ENCODE results near the gene SSU72.
"Not testable (repeated sequence)": the region's sequence is repeated elsewhere in the genome, so short reads cannot be mapped to it uniquely, and the experiment has no call there.

The SSU72 gene

DNA sequence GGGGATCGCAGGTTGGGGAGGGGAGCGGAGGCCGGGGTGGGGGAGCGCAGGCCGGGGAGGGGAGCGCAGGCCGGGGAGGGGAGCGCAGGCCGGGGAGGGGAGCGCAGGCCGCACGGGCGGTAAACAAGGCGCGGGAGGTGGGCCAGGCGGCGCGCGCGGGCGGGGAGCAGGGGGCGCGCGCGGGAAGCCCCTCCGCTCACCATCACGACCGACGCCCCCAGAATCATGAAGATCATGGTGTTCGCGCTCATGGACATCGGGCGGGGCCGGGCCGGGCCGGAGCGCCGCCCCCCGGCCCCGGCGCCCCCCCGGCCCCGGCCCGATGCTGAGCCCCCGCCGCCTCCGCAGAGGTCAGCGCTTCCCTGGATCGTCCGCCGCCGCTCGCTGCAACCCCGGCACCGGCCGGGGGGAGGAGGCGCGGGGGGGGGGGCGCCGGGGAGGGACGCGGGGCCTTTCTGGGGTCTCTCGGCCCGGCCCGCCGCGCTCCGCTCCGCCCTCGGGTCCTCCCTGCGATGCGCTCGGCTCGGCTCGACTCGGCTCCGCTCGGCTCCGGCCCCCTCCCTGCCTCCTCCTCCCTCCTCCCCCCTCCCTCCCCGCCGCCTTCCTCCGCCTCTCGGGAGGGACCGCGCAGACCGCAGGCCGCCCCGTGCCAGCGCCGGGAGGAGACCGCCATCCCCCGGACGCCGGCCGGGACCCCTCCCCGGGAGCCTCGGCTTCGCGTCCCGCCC is 34.4 kb downstream of the SSU72 start, which contains the start of gene TMEM240:
TMEM240 (minus strand) TSS at position 535 of the 728 bp plus-strand sequence; CDS start at position 257, 278 bp downstream.
- DNase-seq: peak; percentile 9 to 56 (median 40)

DNA sequence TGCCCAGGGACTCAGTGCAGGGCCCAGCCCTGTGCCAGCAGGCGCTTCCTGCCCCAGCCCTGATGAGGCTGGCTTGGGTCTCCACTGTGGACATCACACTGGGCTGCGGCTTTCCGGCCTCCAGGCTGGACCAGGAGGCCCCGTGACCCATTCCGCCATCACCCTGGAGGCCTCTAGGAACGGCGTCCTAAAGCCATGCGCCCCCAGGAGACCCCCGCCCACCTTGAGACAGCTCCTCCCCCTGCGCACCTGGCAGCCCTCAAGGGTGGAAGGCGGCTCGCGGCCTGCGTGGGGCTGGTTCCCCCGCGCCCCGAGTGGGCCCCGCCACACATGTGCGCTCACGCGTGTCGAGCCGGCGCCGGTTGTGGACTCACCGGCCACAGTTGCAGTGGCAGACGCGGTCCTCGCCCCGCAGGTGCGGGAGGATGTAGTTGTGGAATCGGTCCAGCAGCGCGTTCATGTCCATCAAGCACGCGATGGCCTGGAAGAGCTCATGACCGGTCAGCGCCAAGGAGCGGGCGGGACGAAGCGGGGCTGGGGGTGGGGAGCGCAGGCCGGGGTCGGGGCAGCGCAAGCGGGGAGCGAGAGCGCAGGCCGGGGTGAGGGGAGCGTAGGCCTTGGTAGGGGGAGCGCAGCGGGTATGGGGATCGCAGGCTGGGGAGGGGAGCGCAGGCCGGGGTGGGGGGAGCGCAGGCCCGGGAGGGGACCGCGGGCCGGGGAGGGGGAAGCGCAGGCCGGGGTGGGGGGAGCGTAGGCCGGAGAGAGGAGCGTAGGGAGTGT is 35.2 kb downstream of the SSU72 start:
- DNase-seq: no peak

DNA sequence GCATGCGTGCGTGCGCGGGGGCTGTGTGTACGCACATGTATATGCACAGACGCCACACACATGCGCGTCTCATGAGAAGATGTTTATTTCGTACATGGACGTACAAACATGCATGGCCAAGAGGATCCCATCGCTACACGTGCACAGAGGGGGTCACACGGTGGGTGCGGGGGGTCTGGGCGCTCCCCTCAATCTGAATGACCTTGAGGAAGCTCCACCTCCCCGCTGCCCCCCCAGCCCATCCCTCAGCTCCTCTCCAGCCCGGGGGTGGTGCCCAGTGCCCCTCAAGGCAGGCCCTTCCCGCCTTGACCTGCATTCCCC is 35.7 kb downstream of the SSU72 start:
- DNase-seq: no peak

DNA sequence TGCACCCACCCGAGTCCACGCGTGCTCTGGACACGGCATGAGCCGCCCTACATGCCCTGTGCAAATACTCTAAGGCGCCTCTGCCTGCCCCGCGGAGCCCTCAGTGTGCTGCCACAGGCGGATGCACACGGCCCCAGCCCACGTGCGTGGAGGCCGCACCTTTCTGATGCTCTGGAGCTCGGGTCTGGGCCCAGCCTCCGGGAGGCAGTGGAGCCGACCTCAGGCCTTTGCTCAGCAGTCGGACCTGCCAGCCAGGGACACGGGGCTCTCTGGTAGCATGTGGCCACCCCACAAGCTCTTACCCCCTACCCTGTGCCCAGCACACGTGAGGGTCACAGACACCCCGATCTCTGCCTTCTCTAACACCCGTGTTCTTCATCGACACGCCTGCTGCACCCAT is 36.3 kb downstream of the SSU72 start:
- no peak for DNase-seq

DNA sequence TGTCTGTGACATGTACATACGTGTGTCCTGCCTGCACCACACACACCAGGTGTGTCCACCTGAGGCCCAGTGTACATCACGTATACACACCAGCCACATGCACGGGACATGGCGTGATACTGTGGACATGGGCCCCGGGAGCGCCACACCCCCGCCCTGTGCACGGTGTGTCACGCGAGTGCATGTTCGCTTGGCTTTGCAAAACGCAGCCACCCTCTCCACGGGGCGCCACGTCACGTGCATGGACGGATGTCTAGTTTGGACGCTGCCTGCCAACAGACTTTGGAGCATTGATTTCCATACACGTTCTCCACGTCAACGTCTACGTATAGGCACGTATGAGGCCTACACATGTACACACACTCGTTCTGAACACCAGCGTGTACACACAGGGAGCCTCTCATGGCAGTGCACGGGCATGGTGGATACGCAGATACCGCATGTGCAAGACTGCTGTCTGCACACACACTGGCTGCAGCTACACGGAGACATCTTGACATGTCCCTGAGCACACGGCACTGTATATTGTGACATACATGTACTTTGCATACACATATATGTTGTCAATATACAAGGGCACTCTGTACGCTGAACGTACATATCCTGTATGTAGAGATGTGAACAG is 36.9 kb downstream of the SSU72 start:
- no peak for DNase-seq

DNA sequence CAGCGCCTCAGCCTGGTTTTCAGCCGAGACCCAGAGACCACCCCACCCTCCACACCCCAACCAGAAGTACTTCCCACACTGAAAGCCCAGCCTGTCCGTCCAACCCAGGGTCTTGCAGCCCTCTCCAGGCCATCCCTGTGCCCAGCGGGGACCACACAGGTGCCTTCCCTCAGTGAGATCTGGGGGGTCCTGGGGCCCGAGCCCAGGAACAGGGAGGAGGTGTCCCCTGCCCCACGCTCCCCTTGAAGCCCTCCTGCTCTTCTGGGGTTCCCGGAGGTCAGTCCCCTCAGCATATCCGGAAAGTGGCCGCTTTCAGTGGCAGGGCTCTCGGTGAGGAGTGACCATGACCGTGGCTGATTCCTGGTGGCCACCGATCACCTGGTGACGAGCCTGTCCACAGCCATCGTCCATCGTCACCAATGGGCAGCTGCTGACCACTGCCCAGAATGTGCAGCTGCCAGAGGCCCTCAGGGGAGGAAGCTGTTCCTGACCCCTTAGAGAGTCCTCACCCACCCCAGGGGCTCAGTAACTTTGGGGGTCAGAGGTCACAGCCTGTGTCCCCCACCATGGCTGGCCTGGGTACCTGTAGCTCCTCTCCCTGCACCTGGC is 37.6 kb downstream of the SSU72 start:
- no peak for DNase-seq

DNA sequence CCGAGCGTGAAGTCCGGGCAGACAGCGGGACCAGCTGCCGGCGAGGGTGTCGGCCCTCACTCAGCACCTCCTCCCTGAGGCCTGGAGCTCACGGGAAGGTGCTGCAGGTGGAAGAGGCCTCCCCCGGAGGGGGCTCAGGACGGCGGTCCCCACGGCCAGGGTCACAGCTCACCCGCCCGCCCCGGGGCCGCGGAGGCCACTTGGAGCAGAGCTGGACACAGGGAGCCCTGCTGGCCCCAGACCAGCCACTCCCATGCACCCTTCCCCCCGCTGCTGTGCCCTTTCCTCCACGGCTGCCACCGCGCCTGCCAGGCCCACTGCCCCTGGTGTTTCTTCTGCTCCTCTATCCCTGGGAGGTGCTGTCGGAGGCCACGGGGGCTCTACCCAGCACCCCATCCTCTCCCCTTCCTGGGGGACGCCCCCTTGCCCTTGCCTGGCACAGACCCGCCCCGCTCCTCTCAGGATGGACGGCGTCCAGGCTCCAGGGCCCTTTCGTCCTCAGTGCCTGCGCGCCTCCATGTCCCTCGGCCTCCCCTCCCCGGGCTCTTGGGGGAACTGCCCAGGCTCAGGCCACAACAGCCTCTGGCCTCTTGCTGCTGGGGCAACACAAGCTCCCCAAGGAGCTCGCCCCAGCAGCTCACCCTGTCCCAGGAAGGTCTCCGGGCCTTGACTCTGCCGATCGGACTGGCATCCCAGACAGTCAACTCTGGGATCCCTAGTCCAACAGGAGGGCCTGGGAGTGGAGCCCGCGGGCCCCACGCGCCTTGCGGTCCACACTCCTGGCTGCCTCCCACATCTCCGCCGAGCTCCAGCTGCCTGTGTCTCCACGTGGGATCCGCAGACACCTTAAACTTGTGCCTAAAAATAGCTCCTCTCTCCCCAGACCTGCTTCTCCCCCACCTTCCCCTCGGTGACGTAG is 38.4 kb downstream of the SSU72 start:
- no peak for DNase-seq

DNA sequence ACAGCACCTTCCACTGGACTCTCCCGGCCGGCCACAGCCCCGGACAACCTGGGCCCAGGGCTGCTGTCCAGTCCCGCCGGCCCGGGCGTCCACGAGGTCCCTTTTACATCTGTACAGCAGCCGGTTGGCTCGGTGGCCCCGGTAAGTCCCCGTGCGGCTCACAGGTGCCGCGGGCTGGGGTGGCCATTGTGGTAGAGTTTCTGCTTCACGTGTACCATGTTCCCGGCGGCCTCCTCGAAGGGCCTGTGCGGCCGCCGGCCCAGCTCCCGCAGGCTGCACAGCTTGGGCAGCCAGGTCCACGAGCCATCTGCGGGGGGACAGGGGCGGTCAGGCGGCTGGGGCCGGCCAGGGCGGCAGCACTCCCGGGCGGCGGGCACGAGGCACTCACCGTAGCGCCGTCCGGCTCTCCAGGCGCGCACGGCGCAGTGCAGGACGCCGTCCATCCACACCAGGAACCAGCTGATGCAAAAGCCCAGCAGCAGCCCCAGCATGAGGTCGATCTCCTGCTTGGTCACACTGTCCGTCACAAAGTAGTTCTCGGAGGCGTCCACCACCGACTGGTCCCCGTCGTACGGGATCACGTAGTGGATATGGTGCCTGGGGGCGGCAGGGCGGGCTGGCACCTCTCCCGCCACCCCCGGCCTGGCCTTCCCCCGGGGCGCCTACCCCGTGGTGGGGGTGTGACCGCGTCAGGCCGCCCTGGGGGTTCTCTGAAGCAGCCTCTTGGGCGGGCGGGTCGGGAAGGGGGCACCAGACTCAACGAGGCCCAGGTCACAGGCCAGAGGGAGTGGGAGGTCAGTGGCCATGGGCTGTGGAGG is 39.3 kb downstream of the SSU72 start:
- DNase-seq: no peak

DNA sequence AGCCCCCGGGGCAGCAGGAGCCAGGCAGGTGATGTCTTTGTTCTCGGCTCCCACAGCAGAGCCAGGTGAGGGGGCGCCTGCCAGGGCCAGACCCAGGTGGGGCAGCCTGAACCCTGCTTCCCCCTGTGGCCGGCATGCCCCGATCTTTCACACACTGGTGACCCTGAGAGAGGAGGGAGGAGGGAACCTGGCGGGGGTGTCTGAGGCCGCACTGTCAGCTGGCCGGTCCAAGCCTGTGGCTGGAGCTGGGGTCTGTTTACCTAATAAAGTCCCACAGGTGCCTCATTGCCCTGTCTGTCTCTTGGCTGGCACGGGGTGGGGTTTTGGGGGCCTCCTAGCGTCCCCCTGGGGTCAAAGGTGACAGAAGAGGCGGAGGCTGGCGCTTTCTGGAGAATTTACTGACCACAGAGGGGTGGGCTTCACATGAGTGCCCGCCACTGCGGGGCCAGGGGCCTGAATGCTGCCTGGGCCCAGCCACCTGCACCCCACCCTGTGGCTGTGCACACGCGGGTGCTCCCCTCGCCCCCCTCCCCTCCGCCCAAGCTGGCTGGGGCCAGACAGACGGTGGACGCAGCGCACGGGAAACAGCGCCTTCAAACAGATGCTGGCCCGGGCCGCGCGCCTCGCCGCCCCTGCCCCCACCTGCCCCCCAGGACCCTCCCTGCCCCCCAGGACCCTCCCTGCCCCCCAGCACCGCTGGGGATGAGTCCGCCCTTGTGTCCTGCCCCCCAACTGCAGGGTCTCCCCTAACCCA is 40.1 kb downstream of the SSU72 start:
- no peak for DNase-seq

DNA sequence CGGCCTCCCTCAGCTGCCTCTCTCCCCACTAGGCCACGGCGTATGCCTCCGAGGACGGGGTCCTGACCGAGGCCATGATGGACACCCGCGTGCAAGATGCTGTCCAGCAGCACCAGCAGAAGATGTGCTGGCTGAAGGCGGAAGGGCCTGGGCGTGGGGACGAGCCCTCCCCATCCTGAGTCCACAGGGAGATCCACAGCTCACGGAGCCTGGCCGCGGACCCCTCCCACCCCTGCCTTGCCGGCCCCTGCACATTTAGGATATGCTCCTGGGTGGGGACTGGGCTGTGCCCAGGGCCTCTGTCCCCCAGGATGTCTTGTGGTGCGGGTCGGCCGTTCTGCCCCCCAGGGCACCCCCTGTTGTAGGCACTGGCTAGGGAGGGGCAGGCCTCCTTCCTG is 40.8 kb downstream of the SSU72 start:
- not testable (repeated sequence) for DNase-seq

DNA sequence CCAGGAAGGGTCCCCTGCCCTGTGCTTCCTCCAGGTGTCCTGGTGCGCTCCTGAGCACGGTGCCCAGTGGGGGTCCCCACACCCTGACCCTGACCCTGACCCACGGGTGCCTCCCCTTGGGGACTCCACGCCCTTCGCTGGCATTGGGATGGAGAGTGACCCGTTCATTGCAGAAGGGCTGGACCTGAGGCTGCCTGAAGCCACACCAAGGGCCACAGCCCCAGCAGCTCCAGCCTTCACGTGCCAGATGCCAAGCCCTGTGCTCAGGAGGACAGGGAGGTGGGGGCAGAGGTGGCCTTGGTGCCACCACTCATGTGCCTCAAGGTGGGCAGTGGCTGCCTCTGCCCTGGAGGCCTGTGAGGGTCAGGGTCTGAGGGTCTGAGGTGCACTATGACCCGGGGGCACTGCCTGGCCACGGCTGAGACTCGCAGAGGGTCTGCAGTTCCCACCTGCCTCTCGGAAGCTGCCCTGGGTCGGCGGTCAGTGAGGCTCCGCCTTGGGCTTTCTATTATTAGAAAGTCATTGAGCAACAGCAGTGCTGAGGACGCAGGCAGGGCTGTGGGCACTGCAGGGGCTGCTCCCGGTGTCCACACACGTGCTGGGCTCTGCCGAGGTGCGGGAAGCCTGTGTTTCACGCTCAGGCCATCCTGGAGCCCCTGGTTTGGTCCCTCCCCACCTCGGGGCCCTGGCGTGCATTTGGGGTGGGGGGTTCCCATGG is 41.3 kb downstream of the SSU72 start:
- not testable (repeated sequence) for DNase-seq

DNA sequence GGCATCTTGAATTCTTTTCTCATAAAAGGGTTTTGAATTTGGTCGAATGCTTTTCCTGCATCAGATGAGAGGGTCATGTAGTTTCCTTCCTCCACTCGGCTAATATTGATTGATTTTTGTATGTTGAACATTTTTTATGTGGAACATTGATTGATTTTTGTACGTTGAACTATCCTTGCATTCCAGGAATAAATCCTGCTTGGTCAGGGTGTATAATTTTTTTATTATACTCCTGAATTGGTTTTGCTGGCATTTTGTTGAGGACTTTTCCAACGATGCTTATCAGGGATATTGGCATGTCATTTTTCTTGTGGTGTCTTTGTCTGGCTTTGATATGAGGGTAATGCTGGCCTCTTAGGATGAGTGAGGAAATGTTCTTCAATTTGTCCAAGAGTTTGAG is 42.7 kb downstream of the SSU72 start:
- DNase-seq: no peak

DNA sequence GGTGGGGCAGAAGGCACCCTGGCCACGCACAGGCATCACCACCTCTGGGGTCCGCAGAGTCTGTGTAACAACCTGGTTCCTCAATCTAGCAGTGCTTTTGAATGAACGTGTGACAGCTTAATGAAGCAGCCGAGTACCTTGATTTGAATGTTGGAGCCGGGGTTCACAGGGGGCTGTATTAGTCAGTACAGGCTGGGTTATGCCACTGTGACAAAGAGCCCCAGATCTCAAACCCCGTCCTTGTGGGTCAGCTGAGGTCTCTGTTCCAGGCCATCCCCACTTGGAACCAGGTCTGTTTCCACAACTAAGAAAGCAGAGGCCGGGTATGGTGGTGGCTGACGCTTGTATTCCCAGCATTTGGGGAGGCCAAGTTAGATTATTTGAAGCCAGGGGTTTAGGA is 44.7 kb downstream of the SSU72 start:
- DNase-seq: no peak

DNA sequence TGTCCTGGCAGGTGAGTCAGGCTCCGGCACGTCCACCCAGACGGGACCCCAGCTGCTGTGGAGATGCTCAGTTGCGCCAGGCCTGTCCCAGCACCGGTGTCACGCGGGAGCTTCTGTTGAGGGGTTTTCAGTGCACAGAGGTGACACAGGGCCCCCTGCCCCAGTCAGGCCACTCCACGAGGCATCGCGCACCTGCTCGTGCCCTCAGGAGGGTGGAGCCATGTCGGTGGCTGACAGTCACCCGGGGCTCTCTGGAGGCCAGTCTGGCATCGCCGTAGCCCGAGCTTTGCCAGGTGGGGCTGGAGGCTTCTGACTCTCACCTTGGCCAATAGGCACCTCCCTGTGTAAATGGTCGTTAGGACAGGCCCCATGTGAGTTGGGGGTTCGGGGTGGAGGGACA is 45.3 kb downstream of the SSU72 start:
- DNase-seq: no peak

DNA sequence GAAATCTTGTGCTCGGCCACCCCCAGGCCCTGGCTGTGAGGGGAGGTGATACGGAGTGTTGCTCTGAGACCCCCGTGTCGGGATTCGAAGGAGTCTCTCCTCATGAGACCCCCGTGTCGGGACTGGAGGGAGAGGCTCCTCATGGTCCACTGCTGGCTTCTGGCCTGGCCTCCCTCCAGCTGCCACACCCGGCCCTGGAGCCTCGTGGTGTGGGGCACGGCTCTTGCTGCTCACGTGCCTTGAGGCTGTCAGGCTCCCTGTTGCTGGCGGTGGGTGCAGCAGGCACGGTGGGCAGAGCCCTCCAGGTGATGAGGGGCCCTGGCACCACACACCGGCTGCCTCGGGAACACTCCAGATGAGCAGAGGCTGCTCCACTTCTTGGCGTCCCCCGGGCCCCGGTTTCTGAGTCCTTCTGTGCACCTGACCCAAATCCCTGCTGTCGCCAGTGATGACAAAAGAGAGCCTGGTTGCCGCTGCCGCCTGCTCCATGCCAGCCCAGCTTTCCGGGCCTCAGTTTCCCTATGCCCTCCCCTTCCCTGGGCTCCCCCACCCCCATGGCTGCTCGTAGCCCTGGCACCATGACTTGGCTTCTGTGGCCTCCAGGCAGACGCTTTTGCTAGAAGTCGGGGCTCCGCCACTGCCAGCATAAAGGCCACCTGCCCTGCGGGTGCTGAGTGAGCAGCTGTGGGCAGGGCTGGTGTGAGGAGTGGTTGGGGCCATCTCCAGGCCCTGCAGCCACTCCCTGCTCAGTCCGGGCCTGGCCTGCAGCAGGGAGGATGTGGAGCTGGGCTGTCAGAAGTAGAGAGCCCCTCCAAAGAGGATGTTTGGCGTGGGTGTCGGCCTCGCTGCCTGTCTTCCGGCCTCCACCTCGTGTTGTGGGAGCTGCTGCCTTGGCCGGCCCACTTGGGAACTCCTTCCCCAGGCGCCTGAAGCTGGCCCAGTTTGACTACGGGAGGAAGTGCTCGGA is 46.1 kb downstream of the SSU72 start:
- no peak for DNase-seq

DNA sequence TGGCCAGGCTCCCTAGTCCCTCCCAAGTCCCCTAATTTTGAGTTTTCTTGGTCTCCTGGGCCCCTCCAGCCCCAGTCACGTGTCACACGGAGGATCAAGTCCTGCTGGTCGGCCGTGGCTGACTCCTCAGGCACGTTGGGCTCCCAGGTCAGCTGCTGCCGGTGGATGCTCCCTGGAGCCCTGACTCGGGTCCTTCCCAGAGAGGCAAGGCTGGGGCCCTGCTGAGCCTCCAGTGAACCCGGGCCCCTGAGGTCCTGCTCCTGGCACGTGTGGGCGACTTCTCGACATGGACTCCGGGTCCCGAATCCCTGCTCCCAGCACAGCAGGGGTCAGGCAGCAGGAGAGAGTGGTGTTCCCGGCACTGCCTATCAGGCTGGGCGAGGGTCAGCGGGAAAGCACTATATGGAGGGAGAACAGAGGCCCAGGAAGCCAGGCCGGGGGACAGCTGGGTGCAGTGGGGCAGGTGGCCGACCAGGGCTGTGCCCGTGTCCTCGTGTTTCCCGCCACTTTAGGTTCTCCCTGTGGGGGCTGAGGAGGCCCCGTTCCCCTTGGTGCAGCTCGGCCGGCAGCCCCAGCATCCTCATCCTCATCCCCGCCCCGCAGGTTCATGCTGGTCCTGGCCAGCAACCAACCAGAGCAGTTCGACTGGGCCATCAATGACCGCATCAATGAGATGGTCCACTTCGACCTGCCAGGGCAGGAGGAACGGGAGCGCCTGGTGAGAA is 47.4 kb downstream of the SSU72 start:
- DNase-seq: no peak

DNA sequence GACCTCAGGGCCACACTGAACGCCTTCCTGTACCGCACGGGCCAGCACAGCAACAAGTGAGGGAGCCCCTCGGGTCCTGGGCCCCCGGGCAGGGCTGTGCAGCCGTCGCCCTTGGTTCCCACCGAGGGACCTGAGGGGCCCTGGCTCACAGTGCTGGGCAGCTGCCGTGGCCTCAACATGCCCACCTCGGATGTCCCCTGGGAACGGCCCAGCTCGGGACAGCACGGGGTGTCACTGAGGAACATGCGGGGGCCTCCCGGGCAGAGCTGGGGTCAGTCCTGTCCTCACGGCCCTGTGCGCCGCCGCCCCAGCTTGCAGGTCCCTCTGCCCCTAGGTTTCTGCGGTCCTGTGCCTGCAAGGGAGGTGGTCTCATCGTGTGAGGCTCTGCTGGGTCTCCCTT is 48.2 kb downstream of the SSU72 start:
- not testable (repeated sequence) for DNase-seq

DNA sequence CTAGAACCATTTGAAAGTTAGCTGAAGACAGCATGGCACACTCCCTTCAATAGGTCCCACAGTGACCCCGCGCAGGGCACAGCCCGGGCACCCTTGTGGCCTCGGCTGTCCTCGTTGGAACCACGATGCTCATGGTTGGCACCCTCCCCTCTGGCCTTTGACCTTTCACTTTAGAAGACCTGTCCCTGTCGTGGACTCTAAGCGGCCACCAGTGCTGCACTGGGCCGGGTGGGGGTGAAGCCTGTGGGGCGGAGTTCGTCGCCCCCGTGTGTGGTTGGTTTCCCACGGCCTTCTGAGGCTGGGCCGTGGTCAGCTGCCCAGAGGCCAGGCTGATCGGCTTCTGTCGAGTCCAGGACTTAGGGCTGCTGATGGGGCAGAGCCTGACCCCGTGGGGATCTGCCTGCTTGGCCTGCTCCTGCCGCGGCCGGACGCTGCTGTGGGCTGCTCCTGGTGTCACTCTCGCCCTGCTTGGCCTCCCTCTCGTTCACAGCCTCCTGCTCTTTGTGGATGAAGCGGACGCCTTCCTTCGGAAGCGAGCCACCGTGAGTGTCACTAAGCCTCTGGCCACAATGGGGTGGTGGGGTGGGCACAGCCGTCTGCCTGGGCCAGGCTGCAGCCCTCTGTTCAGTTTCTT is 49.8 kb downstream of the SSU72 start:
- DNase-seq: not testable (repeated sequence)

Data from stimulated activated naive CD4-positive, alpha-beta T cell (primary cell).